SHP77 (cell line): ENCODE data around the gene GALNT7.
"Not testable (repeated sequence)": the region's sequence is repeated elsewhere in the genome, so short reads cannot be mapped to it uniquely, and the experiment has no call there.

ENCODE experiments used
- DNase-seq, 2 experiments: peaks; one replicate each; lab custom pipeline; 2025; lab: John Stamatoyannopoulos, UW

The GALNT7 gene

GRCh38 chr4:173166491-173166890 is 2.1 kb upstream of the GALNT7 start:
- DNase-seq = no peak

GRCh38 chr4:173167758-173168395 is 734 bp upstream of the GALNT7 start:
- DNase-seq = peak; percentile 34 to 60

GRCh38 chr4:173169178-173169427 is 492 bp downstream of the GALNT7 start:
- DNase-seq = no peak

- no peak for DNase-seq
These were observed 994 bp downstream of the GALNT7 start for GRCh38 chr4:173169428-173170181.

- DNase-seq = no peak
These were observed 1.7 kb downstream of the GALNT7 start for GRCh38 chr4:173170182-173170778.

GRCh38 chr4:173171098-173171497 is 2.5 kb downstream of the GALNT7 start:
- no peak for DNase-seq

- DNase-seq = no peak
These were observed 3.4 kb downstream of the GALNT7 start for GRCh38 chr4:173171987-173172386.

GRCh38 chr4:173174184-173174583 is 5.6 kb downstream of the GALNT7 start:
- DNase-seq = no peak

- no peak for DNase-seq
These were observed 6.0 kb downstream of the GALNT7 start for GRCh38 chr4:173174594-173175012.

- no peak for DNase-seq
These were observed 7.4 kb downstream of the GALNT7 start for GRCh38 chr4:173176010-173176409.

- DNase-seq = no peak
These were observed 8.6 kb downstream of the GALNT7 start for GRCh38 chr4:173177232-173177631.

- DNase-seq = no peak
These were observed 9.5 kb downstream of the GALNT7 start for GRCh38 chr4:173178144-173178543.

GRCh38 chr4:173181848-173182247 is 13.2 kb downstream of the GALNT7 start:
- no peak for DNase-seq

GRCh38 chr4:173182403-173182802 is 13.8 kb downstream of the GALNT7 start:
- no peak for DNase-seq

- DNase-seq = not testable (repeated sequence)
These were observed 15.1 kb downstream of the GALNT7 start for GRCh38 chr4:173183659-173184247.

GRCh38 chr4:173185847-173186510 is 17.4 kb downstream of the GALNT7 start:
- no peak for DNase-seq

- no peak for DNase-seq
These were observed 19.1 kb downstream of the GALNT7 start for GRCh38 chr4:173187732-173188131.

- DNase-seq = no peak
These were observed 20.0 kb downstream of the GALNT7 start for GRCh38 chr4:173188648-173189047.

GRCh38 chr4:173189117-173189693 is 20.6 kb downstream of the GALNT7 start:
- no peak for DNase-seq

- no peak for DNase-seq
These were observed 23.0 kb downstream of the GALNT7 start for GRCh38 chr4:173191623-173192041.

- DNase-seq = no peak
These were observed 24.0 kb downstream of the GALNT7 start for GRCh38 chr4:173192375-173193162.
